Right lobe of liver (tissue), 6 donors: Measurements from ENCODE around the gene SPIN2A. TPM values are rescaled to one million over a fixed set of nuclear protein-coding genes. Genes with fewer than 3 reads are reported as not detected.
"Not testable (repeated sequence)": the region's sequence is repeated elsewhere in the genome, so short reads cannot be mapped to it uniquely, and the experiment has no call there.

Experiments used
- ATAC-seq, 4 donors: fragments of 200-7000 bp; cut with Tn5 transposase; one replicate each; pipeline ENCODE4 v1.9.1; 2020; ENCODE audit warnings: mild to moderate bottlenecking in 4 of 4, moderate library complexity in 4 of 4
- DNase-seq, 3 donors: peaks; one replicate each; pipeline ENCODE4 v3.0.0-alpha.2; 2020
- H3K27ac ChIP-seq, 3 donors: fragments of 200-600 bp; one replicate each; pipeline ENCODE4 v1.8.0; 2022
- H3K27me3 ChIP-seq, 2 donors: fragments of 200-600 bp; one replicate each; pipeline ENCODE4 v1.8.0; 2022
- H3K36me3 ChIP-seq, 4 donors: fragments of 200-600 bp; sonication (generic) in 1 of 4; one replicate each; pipeline versions ENCODE4 v1.5.1 to v1.8.0; 2017 to 2022; ENCODE audit warnings: control low read depth in 1 of 4
- H3K4me1 ChIP-seq, 4 donors: fragments of 200-600 bp; sonication (generic) in 1 of 4; one replicate each; pipeline versions ENCODE4 v1.5.1 to v1.8.0; 2017 to 2022; ENCODE audit warnings: control low read depth in 1 of 4
- H3K4me3 ChIP-seq, 3 donors: fragments of 200-600 bp; one replicate each; pipeline ENCODE4 v1.8.0; 2022
- H3K9me3 ChIP-seq, 4 donors: fragments of 200-600 bp; sonication (generic) in 1 of 4; one replicate each; pipeline versions ENCODE4 v1.5.1 to v1.8.0; 2017 to 2022; ENCODE audit warnings: control low read depth in 1 of 4
- POLR2A ChIP-seq: fragments of 450-650 bp; IDR thresholded peaks from one replicate; pipeline ENCODE4 v1.6.1; 2017; ENCODE audit warnings: antibody characterized with exemption, mild to moderate bottlenecking
- WGBS: methylation state at CpG from one replicate; pipeline ENCODE4 v1.1.6; 2018; ENCODE audit warnings: low coverage, low lambda C conversion rate; ENCODE audit not compliant: insufficient coverage; ENCODE audit errors: missing lambda C conversion rate; 5-methylcytosine and 5-hydroxymethylcytosine counted together
- intact Hi-C, 2 donors: fragments of 100-400 bp; cut with DNase I; formaldehyde crosslinking; loops; one replicate each; pipeline versions ENCODE4 v1.11.2 to v1.14.1; 2022
- total RNA-seq, 6 experiments: library from RNA; depleted of rRNA in 2 of 6; stranded (reverse); fragments of >200 nt in 2 of 6; fragmentation: NEBNext Ultra II Directional in 3 of 6; extraction: Animal tissue kit (Norgen Biotek cat#: 25700) in 3 of 6; gene quantifications; one replicate each; pipeline versions ENCODE4 v1.1.0 to v1.2.4, GENCODE V29; 2016 to 2023
- TF ChIP-seq, protein P1 (sequence below), 4 donors: fragments of 200-600 bp in 3 of 4; fragments of 450-650 bp in 1 of 4; IDR thresholded peaks; one replicate each; pipeline versions ENCODE4 v1.5.1 to v1.8.0; 2016 to 2022; ENCODE audit warnings: antibody characterized with exemption in 4 of 4, mild to moderate bottlenecking in 2 of 4
- donor health status: DM: no; HTN: yes; CAD: no.
- donor health status: DM: no; HTN: no; CAD: no.
- donor health status: DM: no; HTN: no; CAD: no.
- donor health status: DM: no; HTN: yes; CAD: no.
- donor health status: DM: no; HTN: yes; CAD: no.

The SPIN2A gene
- total RNA-seq, 6 experiments from 2014 or later, result 0.21 to 0.46 (median 0.34) TPM; not detected in 2

GRCh38 chrX:57121162-57121755 lies 15.9 kb downstream of the SPIN2A start, which contains the start of gene SPIN2B:
TSS of gene SPIN2B (minus strand) at chrX:57121548.
- peak; percentile 83 to 88 (median 85) for DNase-seq
- peak within 1 kb of the TSS; percentile 38 to 64 (median 54) for H3K4me3 ChIP-seq
- peak within 1 kb of the TSS; percentile 30 to 49 (median 41) for H3K27ac ChIP-seq
- ATAC-seq, result peak; percentile 99 to 100 (median 100)
- no peaks in the 10 kb centered on the region for H3K4me1 ChIP-seq
- intact Hi-C loops, result no loop called here
- H3K27me3 ChIP-seq, result no peaks in the 10 kb centered on the region
- H3K36me3 ChIP-seq, result no peaks in the 10 kb centered on the region
- H3K9me3 ChIP-seq, result no peaks in the 10 kb centered on the region
- TF ChIP-seq, protein P1, sequence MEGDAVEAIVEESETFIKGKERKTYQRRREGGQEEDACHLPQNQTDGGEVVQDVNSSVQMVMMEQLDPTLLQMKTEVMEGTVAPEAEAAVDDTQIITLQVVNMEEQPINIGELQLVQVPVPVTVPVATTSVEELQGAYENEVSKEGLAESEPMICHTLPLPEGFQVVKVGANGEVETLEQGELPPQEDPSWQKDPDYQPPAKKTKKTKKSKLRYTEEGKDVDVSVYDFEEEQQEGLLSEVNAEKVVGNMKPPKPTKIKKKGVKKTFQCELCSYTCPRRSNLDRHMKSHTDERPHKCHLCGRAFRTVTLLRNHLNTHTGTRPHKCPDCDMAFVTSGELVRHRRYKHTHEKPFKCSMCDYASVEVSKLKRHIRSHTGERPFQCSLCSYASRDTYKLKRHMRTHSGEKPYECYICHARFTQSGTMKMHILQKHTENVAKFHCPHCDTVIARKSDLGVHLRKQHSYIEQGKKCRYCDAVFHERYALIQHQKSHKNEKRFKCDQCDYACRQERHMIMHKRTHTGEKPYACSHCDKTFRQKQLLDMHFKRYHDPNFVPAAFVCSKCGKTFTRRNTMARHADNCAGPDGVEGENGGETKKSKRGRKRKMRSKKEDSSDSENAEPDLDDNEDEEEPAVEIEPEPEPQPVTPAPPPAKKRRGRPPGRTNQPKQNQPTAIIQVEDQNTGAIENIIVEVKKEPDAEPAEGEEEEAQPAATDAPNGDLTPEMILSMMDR (IDR thresholded peaks at IDR 0.05), result peak in 2 of 4 donors; percentile 6 to 11
- TF ChIP-seq POLR2A, result peak; percentile 65
- 32% methylated on average over 10 of the region's 43 CpGs for WGBS

DNA sequence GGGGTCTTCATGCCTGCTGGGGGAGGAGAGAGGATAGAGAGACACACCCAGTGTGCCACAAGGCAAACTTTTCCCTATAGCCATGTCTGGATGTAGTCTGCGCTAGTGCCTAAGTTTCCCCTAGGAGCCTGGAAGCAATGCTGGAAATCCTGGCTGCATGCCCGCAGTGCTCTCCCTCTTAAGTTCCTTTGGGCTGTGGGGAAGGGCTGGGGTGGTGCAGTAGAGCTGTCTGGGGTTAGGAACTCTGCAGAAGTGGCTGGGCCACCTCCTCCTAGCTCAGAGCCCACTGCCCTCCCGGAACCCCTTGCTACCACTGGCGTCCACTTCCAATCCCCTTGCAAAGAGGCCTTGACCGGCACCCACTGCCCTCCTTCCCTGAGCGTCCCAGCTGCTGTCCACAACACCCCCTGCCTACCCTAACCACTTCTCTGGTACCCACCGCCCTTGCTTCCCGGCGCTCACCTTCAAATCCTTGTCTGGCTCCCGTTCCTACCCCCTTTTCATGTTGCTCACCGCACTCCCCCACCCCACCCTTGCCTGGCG lies 16.5 kb downstream of the SPIN2A start:
- ATAC-seq (peak; percentile 4 to 6 (median 4)), DNase-seq (peak in 1 of 3 donors; percentile 49)
- H3K27ac ChIP-seq, H3K27me3 ChIP-seq, intact Hi-C loops, H3K36me3 ChIP-seq, H3K4me1 ChIP-seq, H3K9me3 ChIP-seq: not testable (repeated sequence)
- peak overlapping the region; percentile 38 to 64 (median 54) for H3K4me3 ChIP-seq
- 20% methylated on average over 7 of the region's 12 CpGs for WGBS

DNA sequence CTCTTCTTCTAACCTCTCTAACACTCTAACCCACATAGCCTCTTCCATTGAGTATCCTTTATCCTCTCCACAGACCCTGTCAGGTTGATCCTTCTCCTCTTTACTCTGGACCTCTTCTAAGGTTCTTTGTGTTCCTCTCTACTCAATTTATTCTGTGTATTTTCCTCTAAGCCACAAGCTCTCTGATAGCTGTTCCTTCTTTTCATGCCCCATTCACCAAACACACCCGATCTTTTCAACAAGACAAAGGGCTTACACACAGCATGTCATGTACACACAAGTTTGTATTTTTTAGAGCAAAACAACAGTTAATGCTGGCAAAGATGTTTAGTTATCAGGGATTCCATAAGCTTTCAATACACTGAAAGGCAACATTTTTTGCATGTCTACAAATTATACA lies 17.8 kb downstream of the SPIN2A start:
- ATAC-seq, result no peak
- Histone ChIP-seq H3K36me3 (no peaks in the 10 kb centered on the region), H3K4me3 (no peak overlapping the region), H3K27me3 (no peaks in the 10 kb centered on the region), H3K27ac (no peak overlapping the region), H3K9me3 (no peaks in the 10 kb centered on the region), H3K4me1 (no peaks in the 10 kb centered on the region)
- no peak for TF ChIP-seq POLR2A
- TF ChIP-seq, protein P1 (IDR thresholded peaks at IDR 0.05), result no peak
- 80% methylated on average over 1 of the region's 1 CpG for whole genome bisulfite sequencing
- no peak for DNase-seq
- intact Hi-C loops, result no loop called here

DNA sequence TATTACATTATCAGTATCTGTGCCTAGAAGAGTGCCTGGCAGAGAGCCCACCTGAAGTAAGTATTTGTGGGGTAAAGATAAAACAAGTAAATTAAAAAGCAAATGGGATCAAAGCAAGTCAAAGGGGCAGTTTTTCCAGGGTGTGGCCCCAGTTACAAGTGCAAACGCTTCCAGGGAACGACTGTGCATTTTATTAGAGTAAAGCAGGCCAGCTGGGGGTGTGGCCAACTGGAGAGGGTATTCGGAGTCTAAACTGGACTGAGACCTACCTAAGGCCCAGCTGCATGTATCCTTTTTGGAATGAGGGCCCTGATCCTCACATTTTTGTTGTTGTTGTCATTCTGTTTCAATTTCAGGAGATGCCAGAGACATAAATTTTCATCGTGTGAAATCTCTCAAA lies 19.6 kb downstream of the SPIN2A start:
- H3K4me3 ChIP-seq, H3K27me3 ChIP-seq, intact Hi-C loops, DNase-seq, H3K27ac ChIP-seq, ATAC-seq, H3K9me3 ChIP-seq, H3K36me3 ChIP-seq, H3K4me1 ChIP-seq: not testable (repeated sequence)
- 46% methylated on average over 4 of the region's 4 CpGs for WGBS

- Histone ChIP-seq H3K27me3 (no peaks in the 10 kb centered on the region), H3K4me1 (no peaks in the 10 kb centered on the region), H3K27ac (no peak overlapping the region), H3K36me3 (no peaks in the 10 kb centered on the region), H3K4me3 (no peak overlapping the region), H3K9me3 (no peaks in the 10 kb centered on the region)
- intact Hi-C loops, result no loop called here
- WGBS, result 49% methylated on average over 2 of the region's 2 CpGs
- DNase-seq (no peak), ATAC-seq (no peak)
- TF ChIP-seq, protein P1 (IDR thresholded peaks at IDR 0.05), result no peak
- no peak for TF ChIP-seq POLR2A
These were observed 32.2 kb downstream of the SPIN2A start for GRCh38 chrX:57104921-57105398.
